ENCODE results near the gene NRCAM.

Gene NRCAM

DNA sequence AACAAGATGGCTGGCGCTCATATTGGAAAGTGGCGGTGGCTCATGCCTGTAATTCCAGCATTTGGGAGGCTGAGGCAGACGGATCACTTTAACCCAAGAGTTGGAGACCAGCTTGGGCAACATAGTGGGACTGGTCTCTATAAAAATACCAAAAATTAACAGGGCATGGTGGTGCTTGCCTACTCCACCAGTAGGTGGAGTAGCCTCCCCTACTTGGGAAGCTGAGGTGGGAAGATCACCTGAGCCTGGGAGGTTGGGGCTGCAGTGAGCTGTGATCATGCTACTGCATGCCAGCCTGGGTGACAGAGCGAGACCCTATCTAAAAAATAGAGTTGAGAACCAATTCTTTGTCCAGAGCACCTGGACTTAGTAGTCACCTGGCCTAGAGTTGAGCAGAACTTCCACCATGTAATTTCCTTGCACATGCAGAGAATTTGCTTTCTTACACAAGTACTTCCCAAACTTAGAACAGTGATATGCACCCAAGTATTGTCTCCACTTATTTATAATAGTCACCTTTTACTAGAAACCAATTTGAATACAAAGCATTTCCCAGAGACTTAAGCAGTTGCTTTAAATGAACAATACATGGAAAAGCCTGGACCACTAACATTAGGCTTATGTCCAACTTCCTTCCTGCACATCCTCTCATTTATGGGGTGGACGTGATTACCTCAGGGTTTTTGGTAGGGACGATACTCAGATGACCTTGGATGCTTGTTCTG is 342.0 kb downstream of the NRCAM start:
- DNase-seq: no peak

DNA sequence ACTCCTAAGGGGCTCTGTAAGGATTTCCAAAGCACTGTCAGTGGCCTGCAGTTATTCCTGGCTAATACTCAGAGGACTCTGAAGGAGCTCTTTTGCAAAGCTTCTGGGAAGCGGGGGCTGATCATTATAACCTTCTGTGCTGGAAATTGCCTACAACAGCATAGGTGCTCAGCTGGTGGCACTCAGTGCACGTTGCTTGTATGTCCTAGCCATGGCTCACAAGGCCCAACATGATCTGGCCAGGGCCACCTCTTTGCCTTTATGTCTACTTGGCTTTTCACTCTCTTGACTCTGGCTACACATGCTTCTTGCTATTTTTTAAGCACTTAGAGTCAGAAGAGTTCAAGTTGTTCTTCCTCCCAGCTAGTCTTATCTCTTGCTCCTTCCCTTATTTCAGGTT is 343.6 kb downstream of the NRCAM start:
- DNase-seq: no peak

GRCh38 chr7:108109221-108109908 is 346.9 kb downstream of the NRCAM start:
- DNase-seq: no peak

GRCh38 chr7:108108131-108108530 is 348.1 kb downstream of the NRCAM start:
- no peak for DNase-seq

DNA sequence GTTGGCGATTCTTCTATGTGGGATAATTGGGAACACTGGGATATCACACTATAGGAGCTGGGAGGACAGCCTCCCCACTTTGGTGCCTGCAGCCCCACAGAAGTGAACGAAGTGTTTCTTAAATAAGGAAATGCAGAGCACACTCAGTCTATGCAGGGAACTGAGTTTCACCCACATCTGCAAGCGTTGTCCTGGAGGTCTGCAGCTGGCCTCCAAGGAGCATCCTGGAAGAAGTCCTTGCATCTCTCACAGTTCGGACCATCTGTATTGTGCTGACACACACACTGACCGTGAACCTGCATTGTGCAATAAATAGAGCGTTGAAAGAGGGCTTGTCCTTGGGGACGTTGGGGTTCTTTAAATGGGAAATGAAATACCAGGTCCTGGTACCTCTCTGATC is 351.9 kb downstream of the NRCAM start:
- no peak for DNase-seq

- no peak for DNase-seq
These were observed 352.5 kb downstream of the NRCAM start for GRCh38 chr7:108103558-108104298.

- no peak for DNase-seq
These were observed 353.4 kb downstream of the NRCAM start for GRCh38 chr7:108102671-108103312.

GRCh38 chr7:108101759-108102158 is 354.5 kb downstream of the NRCAM start:
- no peak for DNase-seq

DNA sequence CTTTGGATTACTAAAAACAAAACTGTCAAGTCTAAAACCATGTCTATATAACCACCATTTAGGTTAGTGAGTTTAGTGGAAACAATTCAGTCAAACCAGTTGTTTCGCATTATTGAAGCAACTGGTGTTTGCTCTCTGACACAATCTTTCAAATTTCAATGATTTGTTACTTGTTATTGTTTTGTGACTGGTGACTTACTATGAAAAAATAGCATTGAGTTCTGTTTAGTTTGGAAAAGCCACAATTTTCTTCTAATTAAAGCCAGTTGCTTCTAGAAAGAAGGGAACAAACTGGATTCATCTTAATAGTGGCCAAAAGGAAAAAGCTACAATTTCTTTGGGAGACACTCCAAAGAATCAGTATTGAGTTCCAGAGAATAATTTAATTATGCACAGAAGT is 356.5 kb downstream of the NRCAM start:
- no peak for DNase-seq

DNA sequence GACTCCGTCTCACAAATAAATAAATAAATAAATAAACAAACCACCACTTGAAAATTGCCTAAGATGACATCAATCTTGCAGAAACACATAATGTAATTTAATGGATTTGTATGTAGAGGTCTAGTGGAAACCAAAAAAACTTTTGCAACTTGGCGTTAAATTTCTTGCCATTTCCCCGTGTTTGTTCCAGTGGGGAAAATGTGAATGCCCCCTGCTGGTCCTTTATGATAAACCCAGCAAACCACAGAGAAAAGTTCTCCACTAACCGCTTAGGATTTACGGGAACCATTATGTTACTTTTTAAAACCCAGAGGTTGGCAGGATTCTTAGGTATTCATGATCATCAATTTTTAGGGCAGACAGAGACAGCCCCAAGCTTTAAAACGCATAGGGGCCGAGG is 358.5 kb downstream of the NRCAM start:
- no peak for DNase-seq

All from effector CD8-positive, alpha-beta T cell (primary cell).